ENCODE results near the gene HELB. TPM values are rescaled to one million over a fixed set of nuclear protein-coding genes. Genes with fewer than 3 reads are reported as not detected.

HELB gene
- total RNA-seq, 1 experiment from 2014 or later: 2.1 TPM

GRCh38 chr12:66321435-66321834 is 19.1 kb downstream of the HELB start:
- POLR2A ChIA-PET (ENCODE audit: unreplicated experiment): no interaction called here
- no peak overlapping the region for H2AFZ ChIP-seq (ENCODE audit: low read length)
- BruUV-seq (replicated peaks): no TSS peak

GRCh38 chr12:66323017-66323416 is 20.7 kb downstream of the HELB start:
- Histone ChIP-seq H3K79me2 (ENCODE audit: low read length) (no peaks in the 10 kb centered on the region), H4K20me1 (ENCODE audit: low read length) (no peaks in the 10 kb centered on the region), H3F3A (ENCODE audit: low read length, unreplicated experiment) (no peaks in the 10 kb centered on the region), H3K9me3 (ENCODE audit: low read length) (no peaks in the 10 kb centered on the region), H3K27ac (ENCODE audit: low read length) (no peak overlapping the region), H3K9ac (ENCODE audit: low read length) (no peak overlapping the region), H3K4me1 (ENCODE audit: insufficient read depth, low read length) (no peaks in the 10 kb centered on the region), H3K9me2 (replicated peaks; ENCODE audit: low read length) (no peaks in the 10 kb centered on the region), H3K27me3 (ENCODE audit: low read length) (no peaks in the 10 kb centered on the region), H2AFZ (ENCODE audit: low read length) (no peak overlapping the region), H3K4me3 (ENCODE audit: low read length) (no peak overlapping the region), H3K4me2 (ENCODE audit: low read length) (no peak overlapping the region), H3K36me3 (ENCODE audit: low read depth, low read length) (no peaks in the 10 kb centered on the region)
- ATAC-seq (no peak), DNase-seq (no peak)
- BruUV-seq (replicated peaks): no TSS peak
- intact Hi-C loops (cut with micrococcal nuclease): no loop called here
- ChIA-PET CTCF (interaction anchor here (0.6 kb wide), 1 partner anchor 71 kb away, joined by 5 read pairs; no protein-coding TSS in a partner anchor), POLR2A (ENCODE audit: unreplicated experiment) (no interaction called here)
- TF ChIP-seq CTCF (conservative IDR thresholded peaks at IDR 0.05; ENCODE audit: low read depth, low read length) (no peak), EZH2phosphoT487 (IDR thresholded peaks at IDR 0.05; ENCODE audit: borderline replicate concordance, low read length) (no peak), EZH2 (IDR thresholded peaks at IDR 0.05; ENCODE audit: low read length, unreplicated experiment) (no peak)

More at GRCh38 chr12:66321435-66321834, 19.1 kb downstream of the HELB start:
- no peaks in the 10 kb centered on the region for H3F3A ChIP-seq (ENCODE audit: low read length, unreplicated experiment)
- TF ChIP-seq CTCF (conservative IDR thresholded peaks at IDR 0.05; ENCODE audit: low read depth, low read length): no peak
- TF ChIP-seq EZH2phosphoT487 (IDR thresholded peaks at IDR 0.05; ENCODE audit: borderline replicate concordance, low read length): no peak
- TF ChIP-seq EZH2 (IDR thresholded peaks at IDR 0.05; ENCODE audit: low read length, unreplicated experiment): no peak
- no peak overlapping the region for H3K27ac ChIP-seq (ENCODE audit: low read length)
- intact Hi-C loops (cut with micrococcal nuclease): no loop called here
- no peak overlapping the region for H3K4me2 ChIP-seq (ENCODE audit: low read length)
- H4K20me1 ChIP-seq (ENCODE audit: low read length): no peaks in the 10 kb centered on the region
- peak; percentile 35; the same call in 1 of the 2 replicates for ATAC-seq
- H3K9me3 ChIP-seq (ENCODE audit: low read length): no peaks in the 10 kb centered on the region
- H3K9ac ChIP-seq (ENCODE audit: low read length): no peak overlapping the region
- H3K27me3 ChIP-seq (ENCODE audit: low read length): no peaks in the 10 kb centered on the region
- H3K9me2 ChIP-seq (replicated peaks; ENCODE audit: low read length): no peaks in the 10 kb centered on the region
- no peak for DNase-seq
- 0 out of 2 replicates have a peak, but pooled peaks cover 2% of the 10 kb centered on the region for H3K36me3 ChIP-seq (ENCODE audit: low read depth, low read length)
- no peak overlapping the region for H3K4me3 ChIP-seq (ENCODE audit: low read length)
- CTCF ChIA-PET: no interaction called here
- H3K79me2 ChIP-seq (ENCODE audit: low read length): no peaks in the 10 kb centered on the region
- no peaks in the 10 kb centered on the region for H3K4me1 ChIP-seq (ENCODE audit: insufficient read depth, low read length)

GRCh38 chr12:66329941-66330340 is 27.6 kb downstream of the HELB start:
- no TSS peak for BruUV-seq (replicated peaks)
- H3K9me3 ChIP-seq (ENCODE audit: low read length): no peaks in the 10 kb centered on the region
- DNase-seq: no peak

More at GRCh38 chr12:66329941-66330340, 27.6 kb downstream of the HELB start:
- Histone ChIP-seq H3K4me2 (ENCODE audit: low read length) (no peak overlapping the region), H3K27me3 (ENCODE audit: low read length) (no peaks in the 10 kb centered on the region), H2AFZ (ENCODE audit: low read length) (no peak overlapping the region), H3K36me3 (ENCODE audit: low read depth, low read length) (no peaks in the 10 kb centered on the region), H3K79me2 (ENCODE audit: low read length) (no peaks in the 10 kb centered on the region), H3F3A (ENCODE audit: low read length, unreplicated experiment) (no peaks in the 10 kb centered on the region), H3K4me1 (ENCODE audit: insufficient read depth, low read length) (no peaks in the 10 kb centered on the region), H3K9ac (ENCODE audit: low read length) (no peak overlapping the region), H3K27ac (ENCODE audit: low read length) (no peak overlapping the region), H3K9me2 (replicated peaks; ENCODE audit: low read length) (no peaks in the 10 kb centered on the region), H3K4me3 (ENCODE audit: low read length) (no peak overlapping the region), H4K20me1 (ENCODE audit: low read length) (no peaks in the 10 kb centered on the region)
- ChIA-PET CTCF (no interaction called here), POLR2A (ENCODE audit: unreplicated experiment) (no interaction called here)
- TF ChIP-seq CTCF (conservative IDR thresholded peaks at IDR 0.05; ENCODE audit: low read depth, low read length) (no peak), EZH2 (IDR thresholded peaks at IDR 0.05; ENCODE audit: low read length, unreplicated experiment) (no peak), EZH2phosphoT487 (IDR thresholded peaks at IDR 0.05; ENCODE audit: borderline replicate concordance, low read length) (no peak)
- intact Hi-C loops (cut with micrococcal nuclease): no loop called here
- no peak for ATAC-seq

All from PC-3 (cell line).